HepG2 (cell line): ENCODE measurements around the gene C12orf56. TPM values are rescaled to one million over a fixed set of nuclear protein-coding genes. Genes with fewer than 3 reads are reported as not detected.

Source experiments
- ATAC-seq: fragments of 200-7000 bp; cut with Tn5 transposase; 3 replicates; pipeline ENCODE4 v1.9.1; 2020; ENCODE audit warnings: mild to moderate bottlenecking, moderate library complexity
- BruUV-seq: library from RNA; stranded (reverse); fragments of 400-500 nt; replicated peaks from 2 replicates; lab custom pipeline; 2021; lab: Mats Ljungman, UMichigan
- CTCF ChIA-PET: fragments of 300-600 bp; formaldehyde crosslinking; extraction: SDS; loops from one replicate; lab custom pipeline; 2021; ENCODE audit warnings: low total read pairs, inconsistent platforms, low intra/inter-chr PET ratio; lab: Yijun Ruan, JAX
- POLR2A ChIA-PET: fragments of 350-600 bp; sonication (Branson Sonifier 250); formaldehyde crosslinking; loops from one replicate; lab custom pipeline; 2020; ENCODE audit warnings: antibody characterized with exemption, inconsistent platforms; lab: Yijun Ruan, JAX
- DNase-seq: peaks from one replicate; pipeline ENCODE4 v3.0.0-alpha.2; 2015; ENCODE audit warnings: low spot score
- FAIRE-seq: peaks from 3 replicates; lab custom pipeline; 2011; peaks lifted over from hg19 to GRCh38; lab: Jason Lieb, UNC
- H2AFZ ChIP-seq: one replicate; pipeline ENCODE4 v1.6.1; 2011; ENCODE audit warnings: low read length, inconsistent platforms
- H3K27ac ChIP-seq: fragments of 300-600 bp; 3 replicates; pipeline ENCODE4 v1.8.0; 2011; ENCODE audit warnings: mixed run types, mild to moderate bottlenecking, mixed read lengths, low read length, inconsistent platforms; ENCODE audit not compliant: insufficient read depth; ENCODE audit errors: extremely low read length
- H3K27me3 ChIP-seq, 2 experiments: fragments of 200-600 bp in 1 of 2; 2 replicates in 1 of 2; 3 replicates in 1 of 2; pipeline versions ENCODE4 v1.6.0 to v1.8.0; 2011; ENCODE audit warnings: low read length in 2 of 2, mild to moderate bottlenecking in 2 of 2, moderate library complexity in 2 of 2, inconsistent platforms in 1 of 2; ENCODE audit not compliant: insufficient read depth in 2 of 2, control insufficient read depth in 1 of 2
- H3K36me3 ChIP-seq, 2 experiments: fragments of 200-600 bp in 1 of 2; replicated peaks in 1 of 2; 2 replicates in 1 of 2; 3 replicates in 1 of 2; pipeline versions ENCODE4 v1.5.1 to v1.8.0; 2011; ENCODE audit warnings: low read length in 2 of 2, inconsistent platforms in 1 of 2; ENCODE audit not compliant: insufficient read depth in 2 of 2, control insufficient read depth in 1 of 2
- H3K4me1 ChIP-seq: 2 replicates; pipeline ENCODE4 v1.5.1; 2012; ENCODE audit warnings: low read length, inconsistent platforms; ENCODE audit not compliant: insufficient read depth
- H3K4me2 ChIP-seq: 2 replicates; pipeline ENCODE4 v1.6.0; 2011; ENCODE audit warnings: low read depth, low read length, inconsistent platforms
- H3K4me3 ChIP-seq, 3 experiments: fragments of 200-600 bp in 1 of 3; sonication (generic), shearing (Covaris generic) in 1 of 3; replicated peaks in 1 of 3; 2 replicates each; pipeline ENCODE4 v1.5.1; 2011 to 2016; ENCODE audit warnings: low read length in 3 of 3, inconsistent platforms in 2 of 3, low read depth in 2 of 3, mild to moderate bottlenecking in 2 of 3, control low read depth in 1 of 3, mixed read lengths in 1 of 3; ENCODE audit not compliant: insufficient read depth in 1 of 3
- H3K79me2 ChIP-seq: one replicate; pipeline ENCODE4 v1.6.1; 2011; ENCODE audit warnings: low read length, inconsistent platforms; ENCODE audit not compliant: insufficient read depth
- H3K9ac ChIP-seq: 2 replicates; pipeline ENCODE4 v1.6.0; 2011; ENCODE audit warnings: mild to moderate bottlenecking, low read depth, low read length, inconsistent platforms; ENCODE audit not compliant: insufficient read depth
- H3K9me3 ChIP-seq: 2 replicates; pipeline ENCODE4 v1.5.1; 2012; ENCODE audit warnings: mild to moderate bottlenecking, low read length
- H4K20me1 ChIP-seq: 2 replicates; pipeline ENCODE4 v1.6.0; 2011; ENCODE audit warnings: inconsistent platforms, mild to moderate bottlenecking, low read length, moderate library complexity; ENCODE audit not compliant: insufficient read depth
- ASH2L ChIP-seq: fragments of 300-600, 200-600 bp; sonication (generic); IDR thresholded peaks from 2 replicates; pipeline ENCODE4 v1.7.0; 2017; ENCODE audit warnings: low read depth, mild to moderate bottlenecking, moderate library complexity, mixed read lengths, low read length; ENCODE audit not compliant: insufficient read length
- CCDC6 ChIP-seq: sonication (generic); formaldehyde crosslinking; IDR thresholded peaks from 2 replicates; pipeline ENCODE4 v1.8.1; 2022; ENCODE audit warnings: mild to moderate bottlenecking, missing genetic modification reagents, moderate library complexity
- ESRRA ChIP-seq: sonication (generic); formaldehyde crosslinking; IDR thresholded peaks from 2 replicates; pipeline ENCODE4 v1.5.1; 2020; ENCODE audit warnings: mild to moderate bottlenecking, low read depth, missing genetic modification reagents
- FOXO1 ChIP-seq: sonication (generic); formaldehyde crosslinking; IDR thresholded peaks from 2 replicates; pipeline ENCODE4 v1.4.0; 2020; ENCODE audit warnings: missing genetic modification reagents
- MAFK ChIP-seq, 2 experiments: IDR thresholded peaks in 1 of 2; conservative IDR thresholded peaks in 1 of 2; 2 replicates each; pipeline ENCODE4 v1.6.1; 2011; ENCODE audit warnings: improper control_type of control experiment in 2 of 2, low read length in 2 of 2
- MBD4 ChIP-seq: IDR thresholded peaks from 2 replicates; pipeline ENCODE4 v1.6.1; 2012; ENCODE audit warnings: low read length, inconsistent platforms, borderline replicate concordance
- MXD1 ChIP-seq: sonication (generic); formaldehyde crosslinking; IDR thresholded peaks from 2 replicates; pipeline ENCODE4 v1.4.0; 2020; ENCODE audit warnings: mild to moderate bottlenecking, missing genetic modification reagents
- MXI1 ChIP-seq: IDR thresholded peaks from 3 replicates; pipeline ENCODE4 v1.6.1; 2012; ENCODE audit warnings: low read depth, low read length, inconsistent platforms, borderline replicate concordance
- NR0B2 ChIP-seq: sonication (generic); formaldehyde crosslinking; IDR thresholded peaks from 2 replicates; pipeline ENCODE4 v1.4.0; 2020; ENCODE audit warnings: mild to moderate bottlenecking, missing genetic modification reagents
- PITX1 ChIP-seq: sonication (generic); formaldehyde crosslinking; IDR thresholded peaks from 2 replicates; pipeline ENCODE4 v1.5.1; 2020; ENCODE audit warnings: mild to moderate bottlenecking, missing genetic modification reagents
- REL ChIP-seq: sonication (generic); formaldehyde crosslinking; conservative IDR thresholded peaks from 2 replicates; pipeline ENCODE4 v1.8.0; 2022; ENCODE audit warnings: mild to moderate bottlenecking, missing genetic modification reagents, moderate library complexity
- REPIN1 ChIP-seq: sonication (generic); formaldehyde crosslinking; IDR thresholded peaks from 2 replicates; pipeline ENCODE4 v1.8.0; 2022; ENCODE audit warnings: missing genetic modification reagents, low read depth, mild to moderate bottlenecking, borderline replicate concordance
- ZFYVE20 ChIP-seq: sonication (generic); formaldehyde crosslinking; IDR thresholded peaks from 2 replicates; pipeline ENCODE4 v1.8.0; 2023; ENCODE audit warnings: low read depth, mild to moderate bottlenecking, moderate library complexity, missing genetic modification reagents, borderline replicate concordance
- ZNF776 ChIP-seq: sonication (generic); formaldehyde crosslinking; IDR thresholded peaks from 2 replicates; pipeline ENCODE4 v1.4.0; 2020; ENCODE audit warnings: mild to moderate bottlenecking, missing genetic modification reagents
- WGBS: methylation state at CpG from one replicate; pipeline ENCODE4 v1.1.6; 2017; ENCODE audit warnings: low lambda C conversion rate; 5-methylcytosine and 5-hydroxymethylcytosine counted together
- in situ Hi-C: cut with HindIII; loops from 2 replicates; pipeline ENCODE4 v1.10.0; 2017; ENCODE audit warnings: low pct_unique_long_range_greater_than_20kb; ENCODE audit not compliant: extremely low pct_ligation_motif_present
- intact Hi-C: fragments of 100-400 bp; cut with micrococcal nuclease; formaldehyde crosslinking; loops from one replicate; pipeline ENCODE4 v1.10.0; 2022; ENCODE audit not compliant: unreplicated experiment
- polyA plus RNA-seq, 8 experiments: library from polyadenylated mRNA; depleted of rRNA in 3 of 8; stranded (reverse) in 7 of 8; unstranded in 1 of 8; fragments of >200 nt; fragmentation: Illumina TruSeq in 4 of 8; extraction: Trizol in 4 of 8; gene quantifications; 2 replicates each; pipeline versions ENCODE4 v1.2.1 to v1.2.3, GENCODE V29; 2011 to 2016; ENCODE audit warnings: low read depth in 4 of 8, missing spikeins in 1 of 8, mixed read lengths in 1 of 8; ENCODE audit not compliant: insufficient read depth in 1 of 8
- total RNA-seq, 5 experiments: library from RNA; depleted of rRNA; stranded (reverse); fragments of >200 nt; fragmentation: Illumina TruSeq; extraction: Trizol; gene quantifications; 2 replicates each; pipeline ENCODE4 v1.2.3, GENCODE V29; 2016; ENCODE audit warnings: low read depth in 1 of 5

The C12orf56 gene
- total and polyA plus RNA-seq, 2 of the 13 experiments (the other 11 are each of a cell fraction or from before 2014, with no cell fraction given) = 0.07 TPM; not detected in 1

- Histone ChIP-seq H4K20me1 (no peaks in the 10 kb centered on the region), H3K9me3 (no peaks in the 10 kb centered on the region), H3K79me2 (no peaks in the 10 kb centered on the region), H2AFZ (no peak overlapping the region), H3K4me2 (no peak overlapping the region), H3K9ac (no peak overlapping the region), H3K27me3 (0 out of 5 replicates have a peak, but pooled peaks cover 0 to 5% of the 10 kb centered on the region in 2 experiments), H3K27ac (no peak overlapping the region), H3K4me3 (no peak overlapping the region), H3K36me3 (no peaks in the 10 kb centered on the region), H3K4me1 (peaks cover 9% of the 10 kb centered on the region; the same call in 1 of the 2 replicates)
- no TSS peak for BruUV-seq
- 0% methylated on average over 2 of the region's 2 CpGs for WGBS
- in situ Hi-C loops = no loop called here
- DNase-seq (no peak), ATAC-seq (no peak), FAIRE-seq (no peak)
- ChIA-PET CTCF (no interaction called here), POLR2A (no interaction called here)
- peak in 1 of 2 experiments; percentile 24; a peak in 1 of 4 replicates for TF ChIP-seq MAFK (conservative IDR thresholded peaks at IDR 0.05 in 1 of 2, IDR thresholded peaks at IDR 0.05 in 1 of 2; ENCODE audit: low read length in 2 of 2)
- no peak for TF ChIP-seq REL
- TF ChIP-seq CCDC6 (CRISPR knock-in tag) = no peak
- intact Hi-C loops = no loop called here
Observed at GRCh38 chr12:64325055-64325454, 65.5 kb downstream of the C12orf56 start.

- Histone ChIP-seq H3K79me2 (no peaks in the 10 kb centered on the region), H3K4me3 (no peak overlapping the region)
- WGBS = 15% methylated on average over 3 of the region's 3 CpGs
- TF ChIP-seq ZNF776 (CRISPR knock-in tag) (no peak), NR0B2 (CRISPR knock-in tag) (no peak), MBD4 (no peak), MXD1 (CRISPR knock-in tag) (no peak), FOXO1 (CRISPR knock-in tag) (no peak), REPIN1 (no peak), ESRRA (CRISPR knock-in tag) (no peak), ZFYVE20 (no peak), MXI1 (no peak), PITX1 (CRISPR knock-in tag) (no peak), ASH2L (no peak)
- TF ChIP-seq, all 625 proteins: peak for 0
- BruUV-seq = no TSS peak
- Histone ChIP-seq H4K20me1 (no peaks in the 10 kb centered on the region), H3K9me3 (no peaks in the 10 kb centered on the region), H3K27ac (no peak overlapping the region), H2AFZ (no peak overlapping the region), H3K36me3 (no peaks in the 10 kb centered on the region), H3K9ac (no peak overlapping the region), H3K27me3 (0 out of 5 replicates have a peak, but pooled peaks cover 0 to 5% of the 10 kb centered on the region in 2 experiments), H3K4me2 (no peak overlapping the region), H3K4me1 (peaks cover 12% of the 10 kb centered on the region; the same call in 1 of the 2 replicates)
- intact Hi-C loops = no loop called here
- no peak for FAIRE-seq
- no peak for ATAC-seq
- in situ Hi-C loops = no loop called here
- POLR2A ChIA-PET = no interaction called here
- CTCF ChIA-PET = no interaction called here
- no peak for DNase-seq
Observed at GRCh38 chr12:64323476-64324225, 66.9 kb downstream of the C12orf56 start.
